ENCODE results near the gene GPR142.

GRCh38 chr17:74329378-74329777, 37.9 kb upstream of the GPR142 start:
- no peak for TF ChIP-seq POLR2AphosphoS5 (IDR thresholded peaks at IDR 0.05; ENCODE audit: borderline replicate concordance, low read depth, low read length)
- no peak for TF ChIP-seq EZH2 (IDR thresholded peaks at IDR 0.05)

All from SK-N-MC (cell line).